Midbrain (tissue), 1 donor: ENCODE data around the gene PHC1.

ENCODE experiments used
- DNase-seq: peaks from one replicate; lab custom pipeline; 2025; lab: John Stamatoyannopoulos, UW

PHC1 gene

GRCh38 chr12:8950221-8950527, 35.9 kb downstream of the PHC1 start:
- DNase-seq: no peak

DNA sequence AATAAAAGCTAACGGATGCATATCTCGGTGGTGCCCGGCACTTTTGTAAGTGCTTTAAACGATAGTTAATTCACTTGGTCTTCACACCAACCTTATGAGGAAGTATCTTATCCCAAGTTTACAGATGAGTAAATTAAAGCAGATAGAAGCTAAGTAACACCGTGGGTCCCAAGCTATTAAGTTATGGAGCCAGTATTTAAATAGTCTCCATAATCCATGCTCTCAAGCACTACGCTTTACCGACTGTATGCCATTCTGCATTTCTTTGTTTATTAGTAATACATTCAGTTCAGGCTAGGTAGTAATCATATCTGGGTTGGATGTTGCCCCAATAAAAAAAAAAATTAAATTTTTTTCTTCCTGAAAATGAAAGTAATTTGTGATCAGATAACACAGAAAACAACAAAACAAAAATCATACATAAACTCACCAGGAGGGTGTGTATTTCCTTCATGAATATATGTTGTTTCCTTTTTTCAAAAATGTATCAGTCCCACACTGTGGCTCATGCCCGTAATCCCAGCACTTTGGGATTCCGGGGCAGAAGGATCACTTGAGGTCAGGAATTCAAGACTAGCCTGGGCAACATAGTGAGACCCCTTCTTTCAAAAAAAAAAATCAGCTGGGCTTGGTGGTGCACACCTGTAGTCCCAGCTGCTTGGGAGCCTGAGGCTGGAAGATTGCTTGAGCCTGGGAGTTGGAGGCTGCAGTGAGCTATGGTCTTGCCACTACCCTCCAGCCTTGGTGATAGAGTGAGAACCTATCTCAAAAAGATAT, 36.6 kb downstream of the PHC1 start:
- DNase-seq: no peak

DNA sequence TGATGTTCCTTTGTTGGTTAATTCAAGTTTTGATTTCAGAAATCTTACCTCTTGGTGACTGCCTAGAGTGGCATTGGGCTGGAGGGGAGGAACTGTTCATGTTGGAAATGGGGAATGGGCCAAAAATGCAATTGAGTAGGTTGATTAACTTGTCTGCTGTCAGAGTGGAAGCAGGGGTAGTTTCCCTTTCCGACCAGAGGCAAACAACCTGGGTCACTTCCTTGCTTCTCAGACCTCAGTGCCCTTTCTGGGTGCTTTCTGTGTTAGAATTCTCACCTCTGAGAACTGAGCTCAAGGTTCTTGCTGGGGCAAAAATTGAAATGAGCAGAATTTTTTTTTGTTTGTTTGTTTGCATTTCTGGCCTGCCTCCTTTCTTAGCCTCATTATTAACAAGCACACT, 37.4 kb downstream of the PHC1 start:
- DNase-seq: no peak

GRCh38 chr12:8953773-8954402, 39.6 kb downstream of the PHC1 start:
- no peak for DNase-seq

DNA sequence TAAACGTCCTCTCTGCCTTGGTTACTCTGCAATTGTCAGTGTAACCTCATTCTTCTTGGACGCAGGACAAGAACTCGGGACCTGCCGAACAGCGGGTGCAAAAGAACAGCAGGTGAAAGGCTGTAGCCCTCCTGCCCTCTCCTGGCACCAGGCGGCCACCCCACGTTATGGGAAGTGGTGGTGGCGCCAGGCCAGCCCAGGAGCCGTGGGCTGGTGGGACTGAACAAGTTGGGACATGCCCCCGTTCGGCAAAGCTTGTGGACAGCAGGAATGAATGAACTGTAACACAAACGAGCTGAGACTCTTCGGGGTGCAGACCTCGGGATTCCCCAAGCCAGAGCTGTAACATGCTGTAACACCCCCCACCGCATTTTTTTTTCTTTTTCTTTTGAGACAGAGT, 41.8 kb downstream of the PHC1 start:
- no peak for DNase-seq

- no peak for DNase-seq
Measured at GRCh38 chr12:8956772-8957171, 42.5 kb downstream of the PHC1 start.

GRCh38 chr12:8957561-8957960, 43.3 kb downstream of the PHC1 start:
- DNase-seq: no peak

DNA sequence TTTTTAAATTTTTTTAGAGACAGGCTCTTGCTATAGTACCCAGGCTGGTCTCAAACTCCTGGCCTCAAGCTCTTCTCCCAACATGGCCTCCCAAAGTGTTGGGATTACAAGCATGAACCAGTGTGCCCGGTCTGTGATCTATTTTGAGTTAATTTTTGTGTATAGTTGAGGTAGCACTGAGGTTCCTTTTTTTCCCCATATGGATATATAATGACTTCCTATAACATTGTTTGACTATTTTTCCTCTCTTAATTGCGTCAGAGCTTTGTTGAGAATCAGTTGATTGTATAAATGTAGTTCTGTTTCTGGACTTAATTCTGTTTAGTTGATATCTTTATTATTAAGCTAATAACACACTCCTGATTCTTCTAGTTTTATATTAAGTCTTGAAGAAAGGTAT, 43.8 kb downstream of the PHC1 start:
- no peak for DNase-seq

DNA sequence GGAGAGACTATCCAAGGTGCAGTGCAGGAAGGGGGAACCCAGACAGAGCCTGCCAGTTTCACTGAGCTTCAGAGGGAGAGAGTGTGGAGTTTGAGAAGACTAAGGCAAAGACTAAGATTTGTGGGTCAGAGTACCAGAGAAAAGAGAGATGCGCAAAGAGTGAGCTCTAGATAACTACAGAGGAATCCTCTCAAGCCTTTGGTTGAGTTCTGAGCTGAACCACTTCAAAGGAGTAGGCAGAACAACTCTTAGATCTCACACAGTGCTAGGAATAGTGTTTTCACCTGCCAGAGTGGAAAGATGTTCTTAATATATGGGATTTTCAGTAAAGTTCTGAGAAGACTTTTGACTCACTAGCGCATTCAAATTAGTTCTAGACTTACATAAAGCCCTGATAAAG, 45.9 kb downstream of the PHC1 start:
- no peak for DNase-seq

DNA sequence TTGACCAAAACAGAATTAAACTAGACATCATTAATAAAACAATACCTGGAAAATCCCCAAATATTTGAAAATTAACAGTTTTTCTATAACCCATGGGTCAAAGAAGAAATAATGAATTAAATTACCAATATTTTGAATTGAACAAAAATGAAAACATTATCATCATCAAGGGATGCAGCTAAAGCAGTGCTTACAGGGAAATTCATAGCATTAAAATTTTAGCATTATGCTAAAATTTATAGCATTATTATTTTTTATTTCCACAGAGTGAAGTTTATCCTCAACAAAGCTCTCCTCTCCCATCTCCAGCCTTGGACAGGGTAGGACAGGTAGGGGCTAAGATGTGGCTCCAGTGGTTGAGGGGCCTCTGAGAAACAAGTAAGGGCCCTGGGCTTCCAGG, 54.5 kb downstream of the PHC1 start:
- DNase-seq: no peak

DNA sequence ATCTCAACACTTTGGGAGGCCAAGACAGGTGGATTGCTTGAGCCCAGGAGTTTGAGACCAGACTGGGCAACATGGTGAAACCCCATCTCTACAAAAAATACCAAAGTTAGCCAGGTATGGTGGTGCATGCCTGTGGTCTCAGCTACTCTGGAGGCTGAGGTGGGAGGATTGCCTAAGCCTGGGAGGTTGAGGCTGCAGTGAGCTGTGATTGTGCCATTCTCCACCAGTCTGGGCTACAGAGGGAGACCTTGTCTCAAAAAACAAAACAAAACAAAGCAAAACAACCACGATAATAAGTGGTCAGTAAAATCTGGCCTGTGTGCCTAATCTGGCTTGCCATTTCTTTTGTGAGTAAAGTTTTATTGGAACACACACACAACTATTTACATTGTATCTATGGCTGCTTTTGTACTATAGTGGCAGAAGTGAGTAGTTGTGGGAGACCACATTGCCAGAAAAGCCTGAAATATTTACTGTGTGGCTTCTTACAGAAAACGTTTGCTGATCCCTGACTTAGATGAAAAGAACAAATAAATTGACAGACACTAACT, 55.6 kb downstream of the PHC1 start:
- no peak for DNase-seq

DNA sequence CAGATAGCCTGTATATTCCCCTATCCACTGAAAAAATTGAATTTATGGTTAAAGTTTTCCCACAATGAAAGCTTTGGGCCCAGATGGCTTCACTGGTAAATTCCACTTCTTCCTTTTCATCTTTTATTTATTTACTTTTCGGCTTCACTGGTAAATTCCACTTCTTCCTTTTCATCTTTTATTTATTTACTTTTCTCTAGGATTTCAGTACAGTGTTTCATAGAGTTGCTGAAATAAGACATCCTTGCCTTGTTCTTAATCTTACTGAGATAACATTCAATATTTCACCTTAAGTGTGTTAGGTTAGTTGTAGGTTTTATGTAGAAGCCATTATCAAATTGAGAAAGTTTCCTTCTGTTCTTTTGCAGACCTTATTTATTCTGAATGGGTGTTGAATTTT, 56.1 kb downstream of the PHC1 start:
- DNase-seq: no peak

- no peak for DNase-seq
Measured at GRCh38 chr12:8980137-8980536, 65.8 kb downstream of the PHC1 start.

DNA sequence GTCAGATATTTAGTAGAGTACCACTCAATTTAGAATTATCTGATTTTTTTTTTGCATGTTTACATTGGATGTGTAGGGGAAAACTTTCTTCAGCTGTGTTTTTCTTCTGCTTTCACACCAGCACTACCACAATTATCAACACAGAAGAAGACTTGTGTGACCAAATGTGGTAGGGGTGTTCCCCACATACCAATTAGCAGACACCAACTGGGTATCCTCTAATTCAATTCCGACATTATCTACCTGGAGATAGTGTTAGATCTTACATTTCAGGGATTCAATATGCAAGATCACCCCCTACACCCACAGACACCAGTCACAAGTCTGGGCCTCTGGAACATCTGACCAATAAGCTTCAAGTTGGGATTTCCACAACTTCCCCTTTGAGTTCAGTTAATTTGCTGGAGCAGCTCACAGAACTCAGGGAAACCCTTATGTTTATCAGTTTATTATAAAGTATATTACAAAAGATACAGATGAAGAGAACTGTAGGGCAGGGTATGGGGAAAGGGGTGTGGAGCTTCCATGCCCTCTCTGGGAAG, 71.0 kb downstream of the PHC1 start:
- no peak for DNase-seq

GRCh38 chr12:8987163-8987562, 72.9 kb downstream of the PHC1 start:
- DNase-seq: no peak

GRCh38 chr12:8987685-8988084, 73.4 kb downstream of the PHC1 start:
- DNase-seq: no peak

DNA sequence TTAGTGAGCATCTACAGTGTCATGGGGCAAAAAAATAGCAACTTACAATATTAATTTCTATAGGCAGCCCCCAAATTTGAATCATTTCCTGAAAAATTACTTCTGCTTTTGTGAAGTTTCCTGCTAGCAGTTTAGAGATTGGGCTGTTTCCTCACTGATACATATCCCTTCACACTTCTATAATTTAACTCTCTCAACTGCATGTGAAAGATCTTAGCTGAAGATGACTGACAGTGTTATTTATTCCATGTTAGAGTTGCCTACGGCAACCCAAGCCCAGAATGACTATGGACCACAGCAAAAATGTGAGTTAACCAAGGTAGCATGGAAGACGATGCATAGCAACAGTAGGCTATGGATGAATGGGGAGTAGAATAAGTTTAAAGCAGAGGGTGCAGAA, 75.1 kb downstream of the PHC1 start, which contains the start of gene KLRG1:
Gene KLRG1 (plus strand): TSS at position 134 of the 400 bp plus-strand sequence. CDS start 90 bp downstream, at position 224.
- DNase-seq: no peak
